ENCODE data around the gene CTPS1. TPM values are rescaled to one million over a fixed set of nuclear protein-coding genes. Genes with fewer than 3 reads are reported as not detected.

The CTPS1 gene
- total RNA-seq, 1 donor from 2014 or later: 73.8 TPM

DNA sequence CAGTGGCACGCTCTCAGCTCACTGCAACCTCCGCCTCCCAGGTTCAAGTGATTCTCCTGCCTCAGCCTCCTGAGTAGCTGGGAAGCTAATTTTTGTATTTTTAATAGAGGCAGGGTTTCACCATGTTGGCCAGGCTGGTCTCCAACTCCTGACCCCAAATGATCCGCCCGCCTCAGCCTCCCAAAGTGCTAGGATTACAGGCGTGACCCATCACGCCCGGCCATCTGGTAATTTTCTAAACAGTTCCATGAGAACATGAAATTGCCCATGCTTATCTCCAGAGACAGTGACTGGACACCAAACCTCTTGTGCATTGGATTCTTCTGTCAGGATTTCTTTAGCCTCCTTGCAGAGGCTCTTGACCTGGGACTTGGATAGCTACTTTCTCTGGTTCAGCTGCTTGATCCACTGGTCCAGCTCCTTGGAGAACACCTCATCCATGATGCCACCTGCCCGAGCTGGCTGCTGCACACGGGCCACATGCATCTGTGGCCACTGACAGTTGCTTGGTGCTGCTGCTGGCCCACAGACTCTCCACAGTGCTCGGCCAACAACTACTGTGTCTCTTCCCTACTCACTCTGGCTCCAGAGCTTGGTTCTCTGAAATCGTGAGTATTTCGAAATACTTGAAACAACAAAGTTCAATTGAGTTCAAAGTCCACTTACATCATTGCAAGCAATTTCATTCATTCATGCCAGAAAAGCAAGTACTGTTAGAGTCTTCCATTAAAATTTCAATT, 40.0 kb upstream of the CTPS1 start:
- Histone ChIP-seq H4K20me1 (ENCODE audit: low read depth) (no peaks in the 10 kb centered on the region), H3K4me3 (no peak overlapping the region), H3K4me2 (no peak overlapping the region), H3K9ac (no peak overlapping the region), H3K9me3 (ENCODE audit: low read depth) (no peaks in the 10 kb centered on the region), H3K27me3 (no peaks in the 10 kb centered on the region), H3K79me2 (ENCODE audit: low read depth) (no peaks in the 10 kb centered on the region), H3K4me1 (no peaks in the 10 kb centered on the region), H2AFZ (replicated peaks) (no peak overlapping the region), H3F3A (ENCODE audit: low read depth) (no peaks in the 10 kb centered on the region), H3K36me3 (no peaks in the 10 kb centered on the region), H3K27ac (no peak overlapping the region)
- Mint-ChIP-seq H3K9me3 (no peaks in the 10 kb centered on the region), H3K4me1 (no peaks in the 10 kb centered on the region), H3K27me3 (ENCODE audit: insufficient read depth, low read depth) (no peaks in the 10 kb centered on the region), H3K27ac (no peak overlapping the region), H3K4me3 (no peak overlapping the region), H3K36me3 (no peaks in the 10 kb centered on the region)
- DNase-seq (ENCODE audit: low spot score): no peak
- TF ChIP-seq EZH2 (IDR thresholded peaks at IDR 0.05) (no peak), EZH2phosphoT487 (IDR thresholded peaks at IDR 0.05) (no peak), CTCF (IDR thresholded peaks at IDR 0.05) (no peak)

GRCh38 chr1:40944326-40944725, 35.2 kb upstream of the CTPS1 start:
- no peaks in the 10 kb centered on the region for H3K27me3 ChIP-seq
- no peak overlapping the region for H3K4me3 Mint-ChIP-seq
- peaks cover 4% of the 10 kb centered on the region for H3F3A ChIP-seq (ENCODE audit: low read depth)
- no peak overlapping the region for H3K27ac Mint-ChIP-seq
- H3K4me3 ChIP-seq: no peak overlapping the region
- H3K27ac ChIP-seq: no peak overlapping the region
- no peaks in the 10 kb centered on the region for H3K9me3 ChIP-seq (ENCODE audit: low read depth)
- peaks cover 6% of the 10 kb centered on the region for H3K4me1 ChIP-seq
- no peaks in the 10 kb centered on the region for H3K36me3 Mint-ChIP-seq
- peaks cover 3% of the 10 kb centered on the region for H3K4me1 Mint-ChIP-seq
- no peaks in the 10 kb centered on the region for H4K20me1 ChIP-seq (ENCODE audit: low read depth)
- peaks cover 3% of the 10 kb centered on the region for H3K9me3 Mint-ChIP-seq
- no peaks in the 10 kb centered on the region for H3K36me3 ChIP-seq
- no peaks in the 10 kb centered on the region for H3K79me2 ChIP-seq (ENCODE audit: low read depth)
- no peak overlapping the region for H3K9ac ChIP-seq
- peaks cover 2% of the 10 kb centered on the region for H3K27me3 Mint-ChIP-seq (ENCODE audit: insufficient read depth, low read depth)
- no peak overlapping the region for H3K4me2 ChIP-seq
- TF ChIP-seq EZH2phosphoT487 (IDR thresholded peaks at IDR 0.05) (no peak), CTCF (IDR thresholded peaks at IDR 0.05) (no peak), EZH2 (IDR thresholded peaks at IDR 0.05) (no peak)
- no peak for DNase-seq (ENCODE audit: low spot score)
- no peak overlapping the region for H2AFZ ChIP-seq (replicated peaks)

GRCh38 chr1:40944841-40945430, 34.6 kb upstream of the CTPS1 start:
- Histone ChIP-seq H3K4me1 (peaks cover 6% of the 10 kb centered on the region), H2AFZ (replicated peaks) (no peak overlapping the region), H3K9me3 (ENCODE audit: low read depth) (no peaks in the 10 kb centered on the region), H3K27me3 (no peaks in the 10 kb centered on the region), H3K9ac (no peak overlapping the region), H4K20me1 (ENCODE audit: low read depth) (no peaks in the 10 kb centered on the region), H3K4me3 (no peak overlapping the region), H3K79me2 (ENCODE audit: low read depth) (no peaks in the 10 kb centered on the region), H3K27ac (no peak overlapping the region), H3K4me2 (no peak overlapping the region), H3K36me3 (no peaks in the 10 kb centered on the region), H3F3A (ENCODE audit: low read depth) (peaks cover 4% of the 10 kb centered on the region)
- H3K9me3 Mint-ChIP-seq: peaks cover 3% of the 10 kb centered on the region
- H3K4me3 Mint-ChIP-seq: no peak overlapping the region
- peaks cover 3% of the 10 kb centered on the region for H3K27me3 Mint-ChIP-seq (ENCODE audit: insufficient read depth, low read depth)
- no peak for DNase-seq (ENCODE audit: low spot score)
- TF ChIP-seq EZH2 (IDR thresholded peaks at IDR 0.05) (no peak), EZH2phosphoT487 (IDR thresholded peaks at IDR 0.05) (no peak), CTCF (IDR thresholded peaks at IDR 0.05) (no peak)
- H3K36me3 Mint-ChIP-seq: no peaks in the 10 kb centered on the region
- peaks cover 3% of the 10 kb centered on the region for H3K4me1 Mint-ChIP-seq
- no peak overlapping the region for H3K27ac Mint-ChIP-seq

Measured in neural progenitor cell (in vitro differentiated cells).